ENCODE measurements around the gene MOCS3. TPM values are rescaled to one million over a fixed set of nuclear protein-coding genes. Genes with fewer than 3 reads are reported as not detected.
A peak's percentile ranks its signal among the peaks of the same experiment; 100 is the strongest.

The MOCS3 gene, protein sequence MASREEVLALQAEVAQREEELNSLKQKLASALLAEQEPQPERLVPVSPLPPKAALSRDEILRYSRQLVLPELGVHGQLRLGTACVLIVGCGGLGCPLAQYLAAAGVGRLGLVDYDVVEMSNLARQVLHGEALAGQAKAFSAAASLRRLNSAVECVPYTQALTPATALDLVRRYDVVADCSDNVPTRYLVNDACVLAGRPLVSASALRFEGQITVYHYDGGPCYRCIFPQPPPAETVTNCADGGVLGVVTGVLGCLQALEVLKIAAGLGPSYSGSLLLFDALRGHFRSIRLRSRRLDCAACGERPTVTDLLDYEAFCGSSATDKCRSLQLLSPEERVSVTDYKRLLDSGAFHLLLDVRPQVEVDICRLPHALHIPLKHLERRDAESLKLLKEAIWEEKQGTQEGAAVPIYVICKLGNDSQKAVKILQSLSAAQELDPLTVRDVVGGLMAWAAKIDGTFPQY
- 1 to 10 TPM; 5.3 to 5.8 TPM for total RNA-seq

DNA sequence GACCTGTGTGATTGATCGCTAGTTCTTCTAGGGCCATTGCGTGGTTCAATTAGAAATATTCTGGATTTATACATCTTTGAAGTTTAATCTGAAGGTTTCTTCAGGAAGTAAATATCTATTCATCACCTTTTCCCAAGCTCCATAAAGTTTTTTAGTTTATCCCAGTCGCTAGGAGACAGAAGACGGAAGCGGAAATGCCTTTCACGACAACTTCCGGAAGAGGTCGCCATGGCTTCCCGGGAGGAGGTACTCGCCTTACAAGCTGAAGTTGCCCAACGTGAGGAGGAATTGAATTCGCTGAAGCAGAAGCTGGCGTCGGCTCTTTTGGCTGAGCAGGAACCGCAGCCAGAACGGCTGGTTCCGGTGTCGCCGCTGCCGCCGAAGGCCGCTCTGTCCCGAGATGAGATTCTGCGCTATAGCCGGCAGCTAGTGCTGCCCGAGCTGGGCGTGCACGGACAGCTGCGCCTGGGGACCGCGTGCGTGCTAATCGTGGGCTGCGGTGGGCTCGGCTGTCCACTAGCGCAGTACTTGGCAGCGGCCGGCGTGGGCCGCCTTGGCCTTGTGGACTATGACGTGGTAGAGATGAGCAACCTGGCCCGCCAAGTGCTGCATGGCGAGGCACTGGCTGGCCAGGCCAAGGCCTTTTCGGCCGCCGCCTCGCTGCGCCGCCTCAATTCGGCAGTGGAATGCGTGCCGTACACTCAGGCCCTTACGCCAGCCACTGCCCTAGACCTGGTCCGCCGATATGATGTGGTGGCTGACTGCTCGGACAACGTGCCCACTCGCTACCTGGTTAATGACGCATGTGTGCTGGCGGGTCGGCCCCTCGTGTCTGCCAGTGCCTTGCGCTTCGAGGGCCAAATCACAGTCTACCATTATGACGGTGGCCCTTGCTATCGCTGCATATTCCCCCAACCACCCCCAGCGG lies at the start of gene MOCS3:
MOCS3 (plus strand) TSS at position 204 of the 928 bp plus-strand sequence; CDS start at position 229, 25 bp downstream.
- H3K4me1 Mint-ChIP-seq: peaks cover 38% of the 10 kb centered on the region
- peak; percentile 67 for ATAC-seq (ENCODE audit: low read depth)

DNA sequence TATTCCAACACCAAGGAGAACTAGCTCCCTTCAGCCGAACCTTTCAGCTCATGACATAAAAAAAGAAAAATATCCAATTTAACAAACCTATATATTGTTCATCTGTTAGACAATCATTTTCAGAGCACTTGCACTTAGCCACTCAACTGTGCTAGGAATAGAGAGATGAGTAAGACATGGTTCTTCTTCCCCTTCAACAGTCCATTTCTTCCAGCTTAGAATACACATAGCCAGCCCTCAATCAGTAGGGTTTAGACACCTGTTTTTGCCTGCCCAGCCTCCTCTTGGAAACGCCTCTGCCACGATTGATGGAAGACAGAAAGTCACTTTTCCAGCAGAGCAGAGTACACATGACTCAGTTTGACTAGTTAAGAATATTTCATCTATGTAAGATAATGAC lies 49.2 kb upstream of the MOCS3 start:
- POLR2A ChIA-PET: interaction anchor here (0.6 to 1.4 kb wide), 3 partner anchors 20 to 1212 kb away, joined by 3 to 5 read pairs (median 4); no protein-coding TSS in a partner anchor
- Mint-ChIP-seq H3K27me3 (no peaks in the 10 kb centered on the region), H3K4me1 (peaks cover 40% of the 10 kb centered on the region), H3K9me3 (no peaks in the 10 kb centered on the region), H3K36me3 (peaks cover 33% of the 10 kb centered on the region), H3K27ac (peak overlapping the region; percentile 34), H3K4me3 (no peak overlapping the region)
- DNase-seq (no peak), ATAC-seq (ENCODE audit: low read depth) (no peak)

More for the DNA sequence above, at the start of gene MOCS3:
- Mint-ChIP-seq H3K27me3 (no peaks in the 10 kb centered on the region), H3K27ac (peak within 1 kb of the TSS; percentile 93), H3K4me3 (peak within 1 kb of the TSS; percentile 94), H3K36me3 (peaks cover 9% of the 10 kb centered on the region), H3K9me3 (no peaks in the 10 kb centered on the region)
- POLR2A ChIA-PET: interaction anchor here (0.6 to 3.9 kb wide), 20 partner anchors 8 to 772 kb away, joined by 3 to 106 read pairs (median 4); partner anchors contain the start of genes ADNP, BCAS4 and PARD6B
- peak; percentile 74 for DNase-seq

DNA sequence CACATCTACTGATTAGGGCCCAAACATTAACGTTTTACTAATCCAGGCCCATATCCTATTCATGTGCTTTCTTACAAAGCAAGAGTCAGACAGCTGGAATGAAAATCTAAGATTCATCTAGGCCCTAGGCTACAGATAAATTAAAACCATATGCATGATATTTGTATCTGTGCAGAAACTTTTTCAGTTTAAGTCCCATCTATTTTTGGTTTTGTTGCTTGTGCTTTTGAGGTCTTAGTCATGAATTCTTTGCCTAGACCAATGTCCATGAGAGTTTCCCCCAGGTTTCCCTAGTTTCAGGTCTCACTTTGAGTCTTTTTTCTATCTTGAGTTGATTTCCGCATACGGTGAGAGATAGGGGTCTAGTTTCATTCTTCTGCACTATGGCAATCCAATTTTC lies 47.6 kb upstream of the MOCS3 start:
- Mint-ChIP-seq H3K27me3 (no peaks in the 10 kb centered on the region), H3K4me3 (no peak overlapping the region), H3K9me3 (no peaks in the 10 kb centered on the region), H3K36me3 (peaks cover 33% of the 10 kb centered on the region), H3K27ac (peak overlapping the region; percentile 21), H3K4me1 (peaks cover 46% of the 10 kb centered on the region)
- ATAC-seq (ENCODE audit: low read depth): no peak
- POLR2A ChIA-PET: no interaction called here
- no peak for DNase-seq

DNA sequence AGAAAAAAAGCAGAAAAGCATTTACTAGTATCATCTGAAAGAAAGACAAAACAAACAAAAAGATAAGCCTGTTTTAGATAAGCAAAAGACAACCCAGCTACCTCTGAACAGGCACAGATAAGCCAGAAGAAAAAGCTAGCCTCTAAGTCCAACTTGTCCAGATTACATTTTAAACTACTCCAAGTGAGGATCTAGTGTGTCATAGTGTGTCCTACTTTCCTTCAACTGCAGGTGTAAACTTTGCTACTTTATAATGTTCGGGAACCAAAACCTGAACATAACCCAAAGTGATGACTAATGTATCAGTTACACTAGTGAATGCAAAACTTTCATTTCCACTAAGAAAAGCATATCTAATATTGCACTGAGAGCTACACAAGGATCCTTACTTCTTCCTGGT lies 46.9 kb upstream of the MOCS3 start:
- Mint-ChIP-seq H3K9me3 (no peaks in the 10 kb centered on the region), H3K4me1 (peaks cover 50% of the 10 kb centered on the region), H3K4me3 (no peak overlapping the region), H3K27ac (peak overlapping the region; percentile 21), H3K27me3 (no peaks in the 10 kb centered on the region), H3K36me3 (peaks cover 35% of the 10 kb centered on the region)
- DNase-seq (no peak), ATAC-seq (ENCODE audit: low read depth) (no peak)
- POLR2A ChIA-PET: no interaction called here

GRCh38 chr20:50913690-50914375 lies 44.8 kb upstream of the MOCS3 start:
- DNase-seq (no peak), ATAC-seq (ENCODE audit: low read depth) (peak; percentile 86)
- H3K4me3 Mint-ChIP-seq: no peak overlapping the region
- H3K27ac Mint-ChIP-seq: peak overlapping the region; percentile 7
- POLR2A ChIA-PET: interaction anchor here (1.3 to 1.5 kb wide), 2 partner anchors 16 to 17 kb away, joined by 3 to 5 read pairs; partner anchors contain the start of gene ADNP
- peaks cover 55% of the 10 kb centered on the region for H3K4me1 Mint-ChIP-seq
- H3K27me3 Mint-ChIP-seq: no peaks in the 10 kb centered on the region
- H3K9me3 Mint-ChIP-seq: no peaks in the 10 kb centered on the region
- peaks cover 30% of the 10 kb centered on the region for H3K36me3 Mint-ChIP-seq

- H3K27ac Mint-ChIP-seq: no peak overlapping the region
- POLR2A ChIA-PET: interaction anchor here (0.6 to 1.5 kb wide), 4 partner anchors 14 to 1243 kb away, joined by 3 to 5 read pairs (median 4); partner anchors contain the start of gene ADNP
- peaks cover 26% of the 10 kb centered on the region for H3K36me3 Mint-ChIP-seq
These were observed 43.2 kb upstream of the MOCS3 start for GRCh38 chr20:50915424-50915823.

GRCh38 chr20:50916257-50916656 lies 42.4 kb upstream of the MOCS3 start:
- ATAC-seq (ENCODE audit: low read depth) (no peak), DNase-seq (no peak)
- Mint-ChIP-seq H3K27ac (no peak overlapping the region), H3K4me1 (peaks cover 54% of the 10 kb centered on the region), H3K36me3 (peaks cover 23% of the 10 kb centered on the region), H3K9me3 (no peaks in the 10 kb centered on the region), H3K27me3 (no peaks in the 10 kb centered on the region), H3K4me3 (no peak overlapping the region)
- POLR2A ChIA-PET: interaction anchor here (0.6 kb wide), 1 partner anchor 945 kb away, joined by 3 read pairs; no protein-coding TSS in a partner anchor

More at GRCh38 chr20:50915424-50915823, 43.2 kb upstream of the MOCS3 start:
- Mint-ChIP-seq H3K9me3 (no peaks in the 10 kb centered on the region), H3K4me3 (no peak overlapping the region), H3K27me3 (no peaks in the 10 kb centered on the region), H3K4me1 (peaks cover 54% of the 10 kb centered on the region)
- ATAC-seq (ENCODE audit: low read depth) (no peak), DNase-seq (no peak)

DNA sequence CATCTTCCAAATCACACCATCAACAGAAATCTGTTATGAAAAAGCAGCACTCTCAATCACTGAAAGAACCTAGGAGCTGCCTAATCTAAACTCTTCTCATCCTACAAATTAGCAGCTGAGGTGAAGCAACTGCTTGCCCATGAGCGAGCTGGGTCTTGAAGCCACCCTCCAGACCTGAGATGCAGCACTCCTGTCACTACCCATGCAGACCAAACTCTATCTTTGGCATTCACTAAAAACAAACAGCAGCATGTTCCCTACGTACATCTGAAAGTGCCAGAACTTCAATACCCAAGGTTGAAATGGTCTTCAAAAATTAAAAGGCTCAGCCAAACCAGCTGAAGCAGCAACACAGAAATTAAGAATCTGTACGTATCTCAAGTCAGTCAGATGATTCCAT lies 41.7 kb upstream of the MOCS3 start:
- ATAC-seq (ENCODE audit: low read depth): no peak
- no peaks in the 10 kb centered on the region for H3K9me3 Mint-ChIP-seq
- no peaks in the 10 kb centered on the region for H3K27me3 Mint-ChIP-seq
- H3K4me3 Mint-ChIP-seq: no peak overlapping the region
- H3K27ac Mint-ChIP-seq: no peak overlapping the region
- POLR2A ChIA-PET: no interaction called here
- no peak for DNase-seq
- peaks cover 19% of the 10 kb centered on the region for H3K36me3 Mint-ChIP-seq
- H3K4me1 Mint-ChIP-seq: peaks cover 52% of the 10 kb centered on the region

DNA sequence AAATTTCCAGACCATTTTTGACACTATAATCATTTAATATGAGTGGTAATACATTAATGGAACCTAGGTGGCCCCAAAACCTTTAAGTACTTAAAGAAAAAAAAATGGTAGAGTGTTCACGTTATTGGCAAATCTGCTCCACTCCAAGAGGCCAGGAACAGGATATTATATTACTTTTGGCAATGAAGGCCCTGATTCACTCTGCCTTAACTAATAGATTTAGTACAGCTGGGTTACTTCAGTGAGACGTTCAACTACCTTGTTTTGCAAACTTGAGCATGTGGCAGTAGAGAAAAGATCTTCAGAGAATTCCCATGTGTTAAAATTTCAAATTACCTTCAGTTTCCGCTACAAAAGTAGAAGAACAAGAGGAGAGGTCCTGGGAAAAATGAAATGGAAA lies 40.2 kb upstream of the MOCS3 start:
- Mint-ChIP-seq H3K27ac (no peak overlapping the region), H3K9me3 (no peaks in the 10 kb centered on the region), H3K4me3 (no peak overlapping the region), H3K36me3 (peaks cover 22% of the 10 kb centered on the region), H3K27me3 (no peaks in the 10 kb centered on the region), H3K4me1 (peaks cover 49% of the 10 kb centered on the region)
- ATAC-seq (ENCODE audit: low read depth): no peak
- POLR2A ChIA-PET: no interaction called here
- no peak for DNase-seq

GRCh38 chr20:50919567-50919966 lies 39.1 kb upstream of the MOCS3 start:
- H3K36me3 Mint-ChIP-seq: peaks cover 20% of the 10 kb centered on the region
- no peak overlapping the region for H3K27ac Mint-ChIP-seq
- H3K4me1 Mint-ChIP-seq: peaks cover 38% of the 10 kb centered on the region
- DNase-seq (no peak), ATAC-seq (ENCODE audit: low read depth) (no peak)
- H3K9me3 Mint-ChIP-seq: no peaks in the 10 kb centered on the region
- H3K27me3 Mint-ChIP-seq: no peaks in the 10 kb centered on the region
- POLR2A ChIA-PET: interaction anchor here (0.7 kb wide), 1 partner anchor 21 kb away, joined by 4 read pairs; no protein-coding TSS in a partner anchor
- H3K4me3 Mint-ChIP-seq: no peak overlapping the region

DNA sequence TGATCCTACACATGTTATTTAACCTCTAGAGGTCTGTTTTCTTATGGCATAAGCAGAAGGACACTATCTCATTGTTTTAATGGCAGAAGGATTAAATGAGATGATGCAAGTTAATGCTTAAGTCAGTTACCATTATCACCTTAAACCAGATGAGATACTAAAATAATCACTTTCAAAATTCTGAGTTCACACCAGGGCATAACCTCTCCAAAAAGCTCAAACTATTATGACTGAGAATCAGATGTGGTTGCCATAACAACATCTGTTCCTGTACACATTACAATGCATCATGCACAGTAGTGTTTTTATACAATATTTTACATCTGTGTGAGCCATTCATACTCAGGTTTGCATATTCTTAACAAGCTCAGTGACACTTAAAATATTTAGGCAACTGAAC lies 37.6 kb upstream of the MOCS3 start:
- POLR2A ChIA-PET: interaction anchor here (1.1 kb wide), 1 partner anchor 8 kb away, joined by 7 read pairs; no protein-coding TSS in a partner anchor
- Mint-ChIP-seq H3K4me3 (no peak overlapping the region), H3K36me3 (peaks cover 29% of the 10 kb centered on the region), H3K4me1 (peaks cover 44% of the 10 kb centered on the region), H3K9me3 (no peaks in the 10 kb centered on the region), H3K27ac (no peak overlapping the region), H3K27me3 (no peaks in the 10 kb centered on the region)
- DNase-seq (no peak), ATAC-seq (ENCODE audit: low read depth) (no peak)

DNA sequence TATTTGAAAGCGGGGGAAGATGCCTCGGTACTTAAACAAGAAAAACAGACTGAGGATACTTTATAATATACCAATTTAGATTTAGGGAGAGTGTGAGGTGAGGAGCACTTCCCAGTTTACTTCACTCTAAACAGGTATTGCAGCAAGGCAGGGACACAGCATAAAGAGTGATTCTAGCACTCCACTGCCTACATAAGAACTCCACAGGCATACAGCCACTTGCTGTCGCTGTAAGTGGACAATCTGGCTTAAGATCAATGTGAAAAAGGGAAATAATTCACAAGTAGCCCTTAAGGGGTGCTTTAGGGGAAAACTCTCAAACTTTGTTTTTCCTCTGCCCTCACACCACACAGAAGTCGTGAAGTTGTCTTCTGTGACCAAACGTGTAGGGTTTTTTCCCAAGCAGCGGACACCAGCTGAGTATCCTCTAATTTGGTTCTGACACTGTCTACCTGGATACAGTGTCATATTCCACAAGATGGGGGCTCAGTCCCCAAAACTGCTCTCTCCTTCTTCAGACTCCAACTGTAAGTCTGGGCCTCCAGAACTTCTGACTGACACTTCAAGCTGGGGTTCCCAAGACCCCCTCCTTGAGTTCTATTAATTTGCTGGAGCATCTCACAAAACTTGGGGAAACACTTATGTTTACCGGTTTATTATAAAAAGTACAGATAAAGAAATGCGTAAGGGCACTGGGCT lies 36.7 kb upstream of the MOCS3 start:
- peaks cover 31% of the 10 kb centered on the region for H3K36me3 Mint-ChIP-seq
- DNase-seq: no peak
- no peak overlapping the region for H3K27ac Mint-ChIP-seq
- no peak for ATAC-seq (ENCODE audit: low read depth)
- H3K4me3 Mint-ChIP-seq: no peak overlapping the region
- POLR2A ChIA-PET: interaction anchor here (0.6 to 1.7 kb wide), 2 partner anchors 7 to 9 kb away, joined by 3 to 5 read pairs; partner anchors contain the start of gene ADNP
- H3K27me3 Mint-ChIP-seq: no peaks in the 10 kb centered on the region
- H3K9me3 Mint-ChIP-seq: no peaks in the 10 kb centered on the region
- peaks cover 41% of the 10 kb centered on the region for H3K4me1 Mint-ChIP-seq

Data from activated naive CD8-positive, alpha-beta T cell treated with anti-CD3 and anti-CD28 coated beads, Interleukin-2, amount 10 ng/mL, durations not matched to agents 7 days and 5 days (primary cell).